ENCODE measurements around the gene IL34. TPM values are rescaled to one million over a fixed set of nuclear protein-coding genes. Genes with fewer than 3 reads are reported as not detected.

The IL34 gene
- total and polyA plus RNA-seq, 4 donors: 0.25 to 0.93 (median 0.42) TPM

GRCh38 chr16:70602831-70603230 is 43.5 kb upstream of the IL34 start (continued):
- TF ChIP-seq GABPA (IDR thresholded peaks at IDR 0.05 in 1 of 2, conservative IDR thresholded peaks at IDR 0.05 in 1 of 2) (no peak), SP1 (IDR thresholded peaks at IDR 0.05) (no peak), ZBTB33 (IDR thresholded peaks at IDR 0.05) (no peak), ATF3 (IDR thresholded peaks at IDR 0.05) (no peak), YY1 (IDR thresholded peaks at IDR 0.05) (no peak), RAD21 (IDR thresholded peaks at IDR 0.05) (no peak), RXRA (IDR thresholded peaks at IDR 0.05) (no peak), EGR1 (IDR thresholded peaks at IDR 0.05; ENCODE audit: low read depth in 2 of 2) (no peak)

- 90% methylated on average over 8 of the region's 8 CpGs for WGBS
- Histone ChIP-seq H3K4me3 (ENCODE audit: low read depth in 1 of 3, low read length in 3 of 3) (no peak overlapping the region), H3K27me3 (ENCODE audit: control insufficient read depth in 4 of 4, insufficient read depth in 4 of 4, low read length in 3 of 4) (no peaks in the 10 kb centered on the region), H3K9me3 (ENCODE audit: control insufficient read depth in 4 of 4, low read length in 3 of 4) (no peaks in the 10 kb centered on the region), H3K9ac (ENCODE audit: low read depth in 1 of 2, low read length in 2 of 2) (no peak overlapping the region), H3K27ac (ENCODE audit: low read depth in 1 of 2, low read length in 2 of 2) (no peak overlapping the region), H3K36me3 (ENCODE audit: control insufficient read depth in 4 of 4, insufficient read depth in 3 of 4, low read depth in 1 of 4, low read length in 3 of 4) (no peaks in the 10 kb centered on the region), H3K4me1 (ENCODE audit: control insufficient read depth in 4 of 4, insufficient read depth in 4 of 4, low read length in 3 of 4) (no peaks in the 10 kb centered on the region)
- no peak for TF ChIP-seq EGR1 (IDR thresholded peaks at IDR 0.05; ENCODE audit: low read depth in 2 of 2)
- TF ChIP-seq YY1 (IDR thresholded peaks at IDR 0.05): no peak
- TF ChIP-seq GABPA (IDR thresholded peaks at IDR 0.05 in 1 of 2, conservative IDR thresholded peaks at IDR 0.05 in 1 of 2): no peak
- no peak for DNase-seq (ENCODE audit: low spot score)
Observed at GRCh38 chr16:70604407-70605282, 41.7 kb upstream of the IL34 start.

GRCh38 chr16:70605283-70605657 is 41.1 kb upstream of the IL34 start:
- Histone ChIP-seq H3K9ac (ENCODE audit: low read depth in 1 of 2, low read length in 2 of 2) (no peak overlapping the region), H3K9me3 (ENCODE audit: control insufficient read depth in 4 of 4, low read length in 3 of 4) (no peaks in the 10 kb centered on the region), H3K36me3 (ENCODE audit: control insufficient read depth in 4 of 4, insufficient read depth in 3 of 4, low read depth in 1 of 4, low read length in 3 of 4) (no peaks in the 10 kb centered on the region), H3K27me3 (ENCODE audit: control insufficient read depth in 4 of 4, insufficient read depth in 4 of 4, low read length in 3 of 4) (no peaks in the 10 kb centered on the region), H3K27ac (ENCODE audit: low read depth in 1 of 2, low read length in 2 of 2) (no peak overlapping the region), H3K4me1 (ENCODE audit: control insufficient read depth in 4 of 4, insufficient read depth in 4 of 4, low read length in 3 of 4) (no peaks in the 10 kb centered on the region), H3K4me3 (ENCODE audit: low read depth in 1 of 3, low read length in 3 of 3) (no peak overlapping the region)
- no peak for DNase-seq (ENCODE audit: low spot score)
- TF ChIP-seq JUND (IDR thresholded peaks at IDR 0.05) (no peak), FOXA2 (IDR thresholded peaks at IDR 0.05) (no peak), RAD21 (IDR thresholded peaks at IDR 0.05) (no peak), REST (IDR thresholded peaks at IDR 0.05) (no peak), MAX (IDR thresholded peaks at IDR 0.05) (no peak), RXRA (IDR thresholded peaks at IDR 0.05) (no peak), HNF4G (IDR thresholded peaks at IDR 0.05) (no peak), FOXA1 (IDR thresholded peaks at IDR 0.05) (no peak), CTCF (IDR thresholded peaks at IDR 0.05; ENCODE audit: low read depth, low read length, missing input control) (no peak), YY1 (IDR thresholded peaks at IDR 0.05) (no peak), ZBTB33 (IDR thresholded peaks at IDR 0.05) (no peak), NR2F2 (IDR thresholded peaks at IDR 0.05) (no peak), EGR1 (IDR thresholded peaks at IDR 0.05; ENCODE audit: low read depth in 2 of 2) (no peak), GABPA (IDR thresholded peaks at IDR 0.05 in 1 of 2, conservative IDR thresholded peaks at IDR 0.05 in 1 of 2) (no peak), HNF4A (conservative IDR thresholded peaks at IDR 0.05) (no peak), ATF3 (IDR thresholded peaks at IDR 0.05) (no peak)
- WGBS: 84% methylated on average over 1 of the region's 1 CpG
